OCI-LY1 (cell line): ENCODE measurements around the gene TSC22D2.

Experiments
- H2AFZ ChIP-seq: fragments of 200-600 bp; sonication (generic), shearing (Covaris generic); 2 replicates; pipeline ENCODE4 v1.6.0; 2014; ENCODE audit warnings: antibody characterized with exemption, mild to moderate bottlenecking, low read length
- H3F3A ChIP-seq: fragments of 200-600 bp; sonication (generic), shearing (Covaris generic); 2 replicates; pipeline ENCODE4 v1.6.0; 2014; ENCODE audit warnings: mild to moderate bottlenecking, antibody characterized with exemption, low read length, moderate library complexity; ENCODE audit not compliant: insufficient read depth
- H3K27ac ChIP-seq: fragments of 200-600 bp; sonication (generic); 2 replicates; pipeline ENCODE4 v1.5.1; 2014; ENCODE audit warnings: low read length, mixed run types, mild to moderate bottlenecking, low read depth; ENCODE audit not compliant: poor library complexity, severe bottlenecking
- H3K27me3 ChIP-seq: fragments of 200-600 bp; sonication (generic); 2 replicates; pipeline ENCODE4 v1.6.0; 2014; ENCODE audit warnings: antibody characterized with exemption, mild to moderate bottlenecking, low read length, moderate library complexity; ENCODE audit not compliant: insufficient read depth
- H3K36me3 ChIP-seq: fragments of 200-600 bp; sonication (generic); 2 replicates; pipeline ENCODE4 v1.6.1; 2014; ENCODE audit warnings: mild to moderate bottlenecking, antibody characterized with exemption, low read length, moderate library complexity, mixed read lengths; ENCODE audit not compliant: insufficient read depth
- H3K4me1 ChIP-seq: fragments of 200-600 bp; sonication (generic); 2 replicates; pipeline ENCODE4 v1.5.1; 2014; ENCODE audit warnings: mild to moderate bottlenecking, low read length, moderate library complexity; ENCODE audit not compliant: insufficient read depth, severe bottlenecking
- H3K4me2 ChIP-seq: fragments of 200-600 bp; sonication (generic), shearing (Covaris generic); 2 replicates; pipeline ENCODE4 v1.6.1; 2014; ENCODE audit warnings: low read length
- H3K4me3 ChIP-seq: fragments of 200-600 bp; sonication (generic); 2 replicates; pipeline ENCODE4 v1.5.1; 2014; ENCODE audit warnings: low read length, low read depth, mild to moderate bottlenecking, mixed read lengths; ENCODE audit not compliant: poor library complexity, severe bottlenecking
- H3K79me2 ChIP-seq: fragments of 200-600 bp; shearing (Covaris generic); 2 replicates; pipeline ENCODE4 v1.6.1; 2016; ENCODE audit warnings: mixed run types, low read length, mixed read lengths; ENCODE audit not compliant: insufficient read depth
- H3K9ac ChIP-seq: fragments of 200-600 bp; sonication (generic), shearing (Covaris generic); 2 replicates; pipeline ENCODE4 v1.6.1; 2014; ENCODE audit warnings: mild to moderate bottlenecking, low read length, mixed read lengths
- H3K9me2 ChIP-seq: fragments of 200-600 bp; sonication (generic), shearing (Covaris generic); 2 replicates; pipeline ENCODE4 v1.6.1; 2014; ENCODE audit warnings: low read depth, mild to moderate bottlenecking, low read length, mixed read lengths
- H3K9me3 ChIP-seq: fragments of 200-600 bp; shearing (Covaris generic); 2 replicates; pipeline ENCODE4 v1.6.1; 2014; ENCODE audit warnings: low read length, mixed read lengths
- H4K20me1 ChIP-seq: fragments of 200-600 bp; sonication (generic), shearing (Covaris generic); 2 replicates; pipeline ENCODE4 v1.6.0; 2016; ENCODE audit warnings: mild to moderate bottlenecking, low read length; ENCODE audit not compliant: insufficient read depth
- CTCF ChIP-seq: fragments of 200-600 bp; sonication (generic), shearing (Covaris generic); IDR thresholded peaks from 2 replicates; pipeline ENCODE4 v1.5.1; 2017; ENCODE audit warnings: mild to moderate bottlenecking, antibody characterized with exemption, low read length, moderate library complexity, mixed read lengths
- EZH2 ChIP-seq: fragments of 200-600 bp; sonication (generic), shearing (Covaris generic); IDR thresholded peaks from 2 replicates; pipeline ENCODE4 v1.8.0; 2017; ENCODE audit warnings: borderline replicate concordance, mixed run types, mild to moderate bottlenecking, antibody characterized with exemption, low read length, moderate library complexity, mixed read lengths

The TSC22D2 gene

GRCh38 chr3:150409125-150409511 is 1.0 kb downstream of the TSC22D2 start:
- peaks cover 48% of the 10 kb centered on the region for H3K79me2 ChIP-seq

GRCh38 chr3:150409512-150410310 is 1.6 kb downstream of the TSC22D2 start:
- Histone ChIP-seq H3K27ac (peak overlapping the region; percentile 87), H3K9me2 (no peaks in the 10 kb centered on the region), H3K27me3 (no peaks in the 10 kb centered on the region), H3K4me3 (peak overlapping the region; percentile 94), H3K4me2 (peak overlapping the region; percentile 87), H3K79me2 (peaks cover 54% of the 10 kb centered on the region), H3K4me1 (peaks cover 48% of the 10 kb centered on the region), H3K9me3 (no peaks in the 10 kb centered on the region), H3F3A (peaks cover 3% of the 10 kb centered on the region; the same call in 1 of the 2 replicates), H3K36me3 (peaks cover 28% of the 10 kb centered on the region; the same call in 1 of the 2 replicates), H4K20me1 (peaks cover 11% of the 10 kb centered on the region; the same call in 1 of the 2 replicates), H2AFZ (no peak overlapping the region), H3K9ac (peak overlapping the region; percentile 77)
- TF ChIP-seq CTCF (peak; percentile 77), EZH2 (no peak)

More at GRCh38 chr3:150409125-150409511, 1.0 kb downstream of the TSC22D2 start:
- Histone ChIP-seq H3K4me3 (peak overlapping the region; percentile 94), H3K27ac (peak overlapping the region; percentile 87), H3K9me2 (no peaks in the 10 kb centered on the region), H3K27me3 (no peaks in the 10 kb centered on the region), H3K36me3 (peaks cover 22% of the 10 kb centered on the region; the same call in 1 of the 2 replicates), H3K4me2 (peak overlapping the region; percentile 87), H3K4me1 (peaks cover 42% of the 10 kb centered on the region), H2AFZ (no peak overlapping the region), H3F3A (peaks cover 3% of the 10 kb centered on the region; the same call in 1 of the 2 replicates), H4K20me1 (peaks cover 9% of the 10 kb centered on the region; the same call in 1 of the 2 replicates), H3K9ac (peak overlapping the region; percentile 77), H3K9me3 (no peaks in the 10 kb centered on the region)
- TF ChIP-seq EZH2: no peak
- TF ChIP-seq CTCF: no peak

GRCh38 chr3:150410311-150411105 is 2.4 kb downstream of the TSC22D2 start:
- Histone ChIP-seq H2AFZ (no peak overlapping the region), H3K9ac (peak overlapping the region; percentile 77), H3K27ac (no peak overlapping the region), H3F3A (peaks cover 3% of the 10 kb centered on the region; the same call in 1 of the 2 replicates), H4K20me1 (peaks cover 11% of the 10 kb centered on the region), H3K4me3 (peak overlapping the region; percentile 94), H3K9me2 (no peaks in the 10 kb centered on the region), H3K36me3 (peaks cover 36% of the 10 kb centered on the region), H3K27me3 (no peaks in the 10 kb centered on the region), H3K4me1 (peaks cover 55% of the 10 kb centered on the region), H3K9me3 (no peaks in the 10 kb centered on the region), H3K4me2 (peak overlapping the region; percentile 87), H3K79me2 (peaks cover 62% of the 10 kb centered on the region)
- TF ChIP-seq EZH2 (no peak), CTCF (peak; percentile 5; the same call in 1 of the 2 replicates)
